Fibroblast of lung (primary cell): ENCODE results near the gene OR2M3.

Experiments
- EZH2 ChIP-seq: IDR thresholded peaks from 2 replicates; pipeline ENCODE4 v1.5.1; 2012; ENCODE audit warnings: low read length, control low read depth, mild to moderate bottlenecking; ENCODE audit errors: missing control alignments
- TF ChIP-seq, protein P1 (sequence below), 2 donors: IDR thresholded peaks in 1 of 2; conservative IDR thresholded peaks in 1 of 2; 1 replicate in 1 of 2; 2 replicates in 1 of 2; pipeline ENCODE4 v1.5.1; 2011 to 2012; ENCODE audit warnings: low read length in 2 of 2, control low read depth in 1 of 2, inconsistent platforms in 1 of 2, low read depth in 1 of 2, mild to moderate bottlenecking in 1 of 2

DNA sequence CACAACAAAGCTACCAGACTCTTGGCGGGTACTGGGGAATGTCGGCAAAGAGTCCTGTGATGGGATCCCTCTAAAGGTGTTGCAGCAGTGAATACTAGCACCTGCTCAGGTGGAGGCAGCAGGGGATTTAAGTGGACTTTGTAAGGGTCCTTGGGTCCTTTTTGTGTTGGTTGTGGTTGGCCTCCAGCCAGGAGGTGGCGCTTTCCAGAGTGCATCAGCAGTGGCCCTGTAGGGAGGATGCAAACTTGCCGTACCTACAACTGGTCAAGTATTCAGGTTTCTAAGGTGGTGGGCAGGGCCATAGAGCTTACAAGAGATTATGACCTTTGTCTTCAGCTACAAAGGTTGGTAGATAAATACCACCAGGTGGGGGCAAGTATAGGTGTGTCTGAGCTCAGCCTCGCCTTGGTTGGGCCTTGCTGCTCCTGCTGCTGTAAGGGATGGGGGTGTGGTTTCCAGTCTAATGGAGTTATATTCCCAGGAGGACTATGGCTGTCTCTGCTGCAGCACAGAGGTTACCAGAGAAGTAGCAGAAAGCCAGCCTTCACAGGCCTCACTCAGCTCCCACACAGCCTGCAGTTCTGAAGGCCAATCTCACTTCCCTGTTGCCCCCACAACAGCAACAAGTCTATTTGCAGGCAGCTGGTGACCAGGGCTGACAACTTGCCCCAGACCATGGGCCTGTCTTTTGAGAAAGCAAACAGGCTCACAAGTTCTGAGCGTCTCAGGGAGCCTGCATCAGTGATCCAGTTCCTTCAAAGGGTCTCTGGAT lies 44.8 kb upstream of the OR2M3 start:
- TF ChIP-seq EZH2, result no peak
- TF ChIP-seq, protein P1, sequence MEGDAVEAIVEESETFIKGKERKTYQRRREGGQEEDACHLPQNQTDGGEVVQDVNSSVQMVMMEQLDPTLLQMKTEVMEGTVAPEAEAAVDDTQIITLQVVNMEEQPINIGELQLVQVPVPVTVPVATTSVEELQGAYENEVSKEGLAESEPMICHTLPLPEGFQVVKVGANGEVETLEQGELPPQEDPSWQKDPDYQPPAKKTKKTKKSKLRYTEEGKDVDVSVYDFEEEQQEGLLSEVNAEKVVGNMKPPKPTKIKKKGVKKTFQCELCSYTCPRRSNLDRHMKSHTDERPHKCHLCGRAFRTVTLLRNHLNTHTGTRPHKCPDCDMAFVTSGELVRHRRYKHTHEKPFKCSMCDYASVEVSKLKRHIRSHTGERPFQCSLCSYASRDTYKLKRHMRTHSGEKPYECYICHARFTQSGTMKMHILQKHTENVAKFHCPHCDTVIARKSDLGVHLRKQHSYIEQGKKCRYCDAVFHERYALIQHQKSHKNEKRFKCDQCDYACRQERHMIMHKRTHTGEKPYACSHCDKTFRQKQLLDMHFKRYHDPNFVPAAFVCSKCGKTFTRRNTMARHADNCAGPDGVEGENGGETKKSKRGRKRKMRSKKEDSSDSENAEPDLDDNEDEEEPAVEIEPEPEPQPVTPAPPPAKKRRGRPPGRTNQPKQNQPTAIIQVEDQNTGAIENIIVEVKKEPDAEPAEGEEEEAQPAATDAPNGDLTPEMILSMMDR (conservative IDR thresholded peaks at IDR 0.05 in 1 of 2, IDR thresholded peaks at IDR 0.05 in 1 of 2; ENCODE audit: low read depth in 1 of 2, low read length in 2 of 2), result no peak
